GM23338 (cell line): ENCODE results near the gene L1CAM. TPM values are rescaled to one million over a fixed set of nuclear protein-coding genes. Genes with fewer than 3 reads are reported as not detected.

Experiments
- ATAC-seq: fragments of 200-7000 bp; cut with Tn5 transposase; 3 replicates; pipeline ENCODE4 v1.9.1; 2020
- DNase-seq: peaks from one replicate; pipeline ENCODE4 v3.0.0-alpha.2; 2015; ENCODE audit warnings: low spot score
- H2AFZ ChIP-seq: fragments of 200-600 bp; sonication (generic); 2 replicates; pipeline ENCODE4 v1.8.0; 2016; ENCODE audit warnings: antibody characterized with exemption, mild to moderate bottlenecking, moderate library complexity
- H3F3A ChIP-seq: fragments of 200-600 bp; sonication (generic); replicated peaks from 2 replicates; pipeline ENCODE4 v1.8.0; 2017; ENCODE audit warnings: antibody characterized with exemption, mixed run types, low read depth
- H3K27ac ChIP-seq: fragments of 200-600 bp; sonication (generic); 2 replicates; pipeline ENCODE4 v1.6.1; 2016; ENCODE audit warnings: low read depth
- H3K27me3 ChIP-seq: fragments of 200-600 bp; sonication (generic); 2 replicates; pipeline ENCODE4 v1.8.0; 2016; ENCODE audit warnings: mild to moderate bottlenecking, mixed run types, moderate library complexity; ENCODE audit not compliant: insufficient read depth
- H3K36me3 ChIP-seq: fragments of 200-600 bp; sonication (generic); 2 replicates; pipeline ENCODE4 v1.8.0; 2016; ENCODE audit warnings: mild to moderate bottlenecking; ENCODE audit not compliant: insufficient read depth
- H3K4me1 ChIP-seq: fragments of 200-600 bp; sonication (generic); 2 replicates; pipeline ENCODE4 v1.8.0; 2016; ENCODE audit warnings: mild to moderate bottlenecking, moderate library complexity; ENCODE audit not compliant: insufficient read depth
- H3K4me2 ChIP-seq: fragments of 200-600 bp; sonication (generic); 2 replicates; pipeline ENCODE4 v1.7.1; 2017; ENCODE audit warnings: mixed run types
- H3K4me3 ChIP-seq: fragments of 200-600 bp; sonication (generic); 2 replicates; pipeline ENCODE4 v1.6.1; 2016; ENCODE audit warnings: mixed run types
- H3K79me2 ChIP-seq: fragments of 200-600 bp; sonication (generic); replicated peaks from 2 replicates; pipeline ENCODE4 v1.8.0; 2017; ENCODE audit warnings: mild to moderate bottlenecking; ENCODE audit not compliant: insufficient read depth
- H3K9me2 ChIP-seq: fragments of 200-600 bp; sonication (generic); 2 replicates; pipeline ENCODE4 v1.8.0; 2017; ENCODE audit not compliant: insufficient read depth
- H4K20me1 ChIP-seq: fragments of 200-600 bp; sonication (generic); replicated peaks from 2 replicates; pipeline ENCODE4 v1.8.0; 2017; ENCODE audit warnings: mild to moderate bottlenecking; ENCODE audit not compliant: insufficient read depth
- H3K27ac Mint-ChIP-seq: 2 replicates; pipeline ENCODE4 v1.8.0; 2020; ENCODE audit warnings: inconsistent platforms, mild to moderate bottlenecking, moderate library complexity, mixed read lengths
- H3K27me3 Mint-ChIP-seq: 3 replicates; pipeline ENCODE4 v1.8.0; 2022; ENCODE audit warnings: low read depth, mild to moderate bottlenecking, moderate library complexity, mixed read lengths, inconsistent platforms; ENCODE audit not compliant: insufficient read depth, poor library complexity
- H3K36me3 Mint-ChIP-seq: 3 replicates; pipeline ENCODE4 v1.8.0; 2021; ENCODE audit warnings: low read depth, mild to moderate bottlenecking, inconsistent platforms, moderate library complexity, mixed read lengths
- H3K4me1 Mint-ChIP-seq: 3 replicates; pipeline ENCODE4 v1.8.0; 2020; ENCODE audit warnings: mild to moderate bottlenecking, inconsistent platforms, mixed read lengths
- H3K4me3 Mint-ChIP-seq: 3 replicates; pipeline ENCODE4 v1.8.0; 2021; ENCODE audit warnings: moderate library complexity, mild to moderate bottlenecking, inconsistent platforms, mixed read lengths
- H3K9me3 Mint-ChIP-seq: 3 replicates; pipeline ENCODE4 v1.8.0; 2020; ENCODE audit warnings: moderate library complexity, mild to moderate bottlenecking, inconsistent platforms, mixed read lengths
- CREB1 ChIP-seq: fragments of 250-450 bp; sonication (Bioruptor Pico); IDR thresholded peaks from 2 replicates; pipeline ENCODE4 v1.5.0; 2020; ENCODE audit warnings: low read depth, mild to moderate bottlenecking, moderate library complexity
- ETS1 ChIP-seq: IDR thresholded peaks from 2 replicates; pipeline ENCODE4 v1.6.1; 2016; ENCODE audit warnings: antibody characterized with exemption
- EZH2 ChIP-seq: fragments of 200-600 bp; sonication (generic); IDR thresholded peaks from one replicate; pipeline ENCODE4 v1.8.0; 2017; ENCODE audit warnings: antibody characterized with exemption, mild to moderate bottlenecking, low read depth; ENCODE audit not compliant: unreplicated experiment
- NANOG ChIP-seq: IDR thresholded peaks from 2 replicates; pipeline ENCODE4 v1.6.1; 2016; ENCODE audit warnings: antibody characterized with exemption, borderline replicate concordance
- POLR2AphosphoS5 ChIP-seq: IDR thresholded peaks from 2 replicates; pipeline ENCODE4 v1.6.1; 2016; ENCODE audit warnings: antibody characterized with exemption, low read depth
- REST ChIP-seq: IDR thresholded peaks from one replicate; pipeline ENCODE4 v1.6.1; 2018; ENCODE audit warnings: antibody characterized with exemption; ENCODE audit not compliant: unreplicated experiment
- ZNF462 ChIP-seq: fragments of 250-450 bp; sonication (Bioruptor Pico); IDR thresholded peaks from 2 replicates; pipeline ENCODE4 v1.5.0; 2020; ENCODE audit warnings: mild to moderate bottlenecking, moderate library complexity
- polyA plus RNA-seq: library from polyadenylated mRNA; unstranded; fragments of >200 nt; fragmentation: Nextera tagmentation; extraction: Ambion mirVana; gene quantifications from 2 replicates; pipeline ENCODE4 v1.2.1, GENCODE V29; 2016
- total RNA-seq: library from RNA; depleted of rRNA; stranded (reverse); fragments of >200 nt; shearing (Covaris generic); gene quantifications from 2 replicates; pipeline ENCODE4 v1.2.3, GENCODE V29; 2014

L1CAM gene
- total and polyA plus RNA-seq, 2 experiments from 2014 or later: 7.4 to 29.2 TPM

- TF ChIP-seq ZNF462 (CRISPR knock-in tag) (no peak), POLR2AphosphoS5 (no peak), ETS1 (no peak), CREB1 (no peak)
These were observed 35.1 kb upstream of the L1CAM start (continued) for GRCh38 chrX:153921070-153921469.

- H3K4me3 Mint-ChIP-seq: no peak overlapping the region
- Histone ChIP-seq H4K20me1 (no peaks in the 10 kb centered on the region), H3K27me3 (no peaks in the 10 kb centered on the region), H3K9me2 (no peaks in the 10 kb centered on the region), H3K4me1 (peaks cover 7% of the 10 kb centered on the region; the same call in 1 of the 2 replicates), H2AFZ (no peak overlapping the region), H3K79me2 (no peaks in the 10 kb centered on the region), H3F3A (no peaks in the 10 kb centered on the region), H3K36me3 (no peaks in the 10 kb centered on the region), H3K4me2 (no peak overlapping the region), H3K27ac (no peak overlapping the region), H3K4me3 (no peak overlapping the region)
- peaks cover 25% of the 10 kb centered on the region for H3K36me3 Mint-ChIP-seq
- H3K9me3 Mint-ChIP-seq: no peaks in the 10 kb centered on the region; the same call in 2 of the 3 replicates
- DNase-seq: no peak
- H3K27ac Mint-ChIP-seq: no peak overlapping the region
- peaks cover 18% of the 10 kb centered on the region; the same call in 2 of the 3 replicates for H3K4me1 Mint-ChIP-seq
- ATAC-seq: no peak
- peaks cover 1% of the 10 kb centered on the region for H3K27me3 Mint-ChIP-seq
- TF ChIP-seq CREB1 (no peak), NANOG (no peak), EZH2 (no peak), REST (no peak)
These were observed 34.6 kb upstream of the L1CAM start for GRCh38 chrX:153920546-153920945.
